Measurements from ENCODE around the gene ST8SIA1. TPM values are rescaled to one million over a fixed set of nuclear protein-coding genes. Genes with fewer than 3 reads are reported as not detected.

Gene ST8SIA1
- total RNA-seq, 2 donors from 2014 or later = 6.4 to 6.9 TPM

DNA sequence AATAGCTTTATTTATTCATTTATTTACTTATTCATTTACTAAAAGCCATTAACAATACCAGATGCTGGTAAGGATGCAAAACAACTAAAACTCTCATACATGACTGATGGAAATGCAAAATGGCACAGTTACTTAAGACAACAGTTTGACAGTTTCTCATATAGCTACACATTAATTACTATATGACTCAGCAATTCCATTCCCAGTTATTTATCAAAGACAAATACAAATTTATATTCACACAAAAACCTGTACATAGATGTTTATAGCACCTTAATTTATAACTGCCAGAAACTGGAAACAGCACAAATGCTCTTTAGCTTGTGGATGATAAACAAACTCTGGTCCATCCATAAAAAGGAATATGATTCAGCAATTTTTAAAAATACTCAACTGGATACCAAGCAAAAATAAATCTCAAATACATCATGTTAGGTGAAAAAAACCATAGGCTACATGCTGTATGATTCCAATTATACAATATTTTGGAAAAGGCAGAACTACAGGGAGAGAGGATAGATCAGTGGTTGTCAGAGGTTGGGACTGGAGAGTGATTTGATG, 37.9 kb upstream of the ST8SIA1 start:
- no peaks in the 10 kb centered on the region for H3K9me3 ChIP-seq
- DNase-seq (ENCODE audit: low spot score) (no peak), ATAC-seq (ENCODE audit: insufficient number of reproducible peaks, low FRiP score, low read depth) (no peak)
- no peaks in the 10 kb centered on the region for H3K36me3 ChIP-seq
- no peak overlapping the region for H3K4me3 ChIP-seq
- TF ChIP-seq, protein P1, sequence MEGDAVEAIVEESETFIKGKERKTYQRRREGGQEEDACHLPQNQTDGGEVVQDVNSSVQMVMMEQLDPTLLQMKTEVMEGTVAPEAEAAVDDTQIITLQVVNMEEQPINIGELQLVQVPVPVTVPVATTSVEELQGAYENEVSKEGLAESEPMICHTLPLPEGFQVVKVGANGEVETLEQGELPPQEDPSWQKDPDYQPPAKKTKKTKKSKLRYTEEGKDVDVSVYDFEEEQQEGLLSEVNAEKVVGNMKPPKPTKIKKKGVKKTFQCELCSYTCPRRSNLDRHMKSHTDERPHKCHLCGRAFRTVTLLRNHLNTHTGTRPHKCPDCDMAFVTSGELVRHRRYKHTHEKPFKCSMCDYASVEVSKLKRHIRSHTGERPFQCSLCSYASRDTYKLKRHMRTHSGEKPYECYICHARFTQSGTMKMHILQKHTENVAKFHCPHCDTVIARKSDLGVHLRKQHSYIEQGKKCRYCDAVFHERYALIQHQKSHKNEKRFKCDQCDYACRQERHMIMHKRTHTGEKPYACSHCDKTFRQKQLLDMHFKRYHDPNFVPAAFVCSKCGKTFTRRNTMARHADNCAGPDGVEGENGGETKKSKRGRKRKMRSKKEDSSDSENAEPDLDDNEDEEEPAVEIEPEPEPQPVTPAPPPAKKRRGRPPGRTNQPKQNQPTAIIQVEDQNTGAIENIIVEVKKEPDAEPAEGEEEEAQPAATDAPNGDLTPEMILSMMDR (IDR thresholded peaks at IDR 0.05) = no peak
- no peak overlapping the region for H3K27ac ChIP-seq
- no peaks in the 10 kb centered on the region for H3K27me3 ChIP-seq (replicated peaks; ENCODE audit: insufficient read depth)
- H3K4me1 ChIP-seq (ENCODE audit: control insufficient read depth in 1 of 2, low read depth in 2 of 2) = peaks cover 1 to 7% of the 10 kb centered on the region in 2 donors

DNA sequence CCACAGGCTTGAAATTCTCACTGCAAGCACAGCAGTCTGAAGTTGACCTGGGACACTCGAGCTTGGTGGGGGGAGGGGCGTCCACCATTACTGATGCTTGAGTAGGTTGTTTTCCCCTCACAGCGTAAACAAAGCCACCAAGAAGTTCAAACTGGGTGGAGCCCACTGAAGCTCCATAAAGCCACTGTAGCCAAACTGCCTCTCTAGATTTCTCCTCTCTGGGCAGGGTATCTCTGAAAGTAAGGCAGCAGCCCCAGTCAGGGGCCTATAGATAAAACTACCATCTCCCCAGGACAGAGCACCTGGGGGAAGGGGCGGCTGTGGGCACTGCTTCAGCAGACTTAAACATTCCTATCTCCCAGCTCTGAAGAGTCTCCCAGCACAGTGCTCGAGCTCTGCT, 31.7 kb upstream of the ST8SIA1 start:
- DNase-seq (ENCODE audit: low spot score) (no peak), ATAC-seq (ENCODE audit: insufficient number of reproducible peaks, low FRiP score, low read depth) (no peak)
- Histone ChIP-seq H3K27me3 (replicated peaks; ENCODE audit: insufficient read depth) (no peaks in the 10 kb centered on the region), H3K36me3 (no peaks in the 10 kb centered on the region), H3K4me3 (no peak overlapping the region), H3K27ac (no peak overlapping the region), H3K4me1 (ENCODE audit: control insufficient read depth in 1 of 2, low read depth in 2 of 2) (no peaks in the 10 kb centered on the region), H3K9me3 (no peaks in the 10 kb centered on the region)
- TF ChIP-seq, protein P1 (IDR thresholded peaks at IDR 0.05) = no peak

DNA sequence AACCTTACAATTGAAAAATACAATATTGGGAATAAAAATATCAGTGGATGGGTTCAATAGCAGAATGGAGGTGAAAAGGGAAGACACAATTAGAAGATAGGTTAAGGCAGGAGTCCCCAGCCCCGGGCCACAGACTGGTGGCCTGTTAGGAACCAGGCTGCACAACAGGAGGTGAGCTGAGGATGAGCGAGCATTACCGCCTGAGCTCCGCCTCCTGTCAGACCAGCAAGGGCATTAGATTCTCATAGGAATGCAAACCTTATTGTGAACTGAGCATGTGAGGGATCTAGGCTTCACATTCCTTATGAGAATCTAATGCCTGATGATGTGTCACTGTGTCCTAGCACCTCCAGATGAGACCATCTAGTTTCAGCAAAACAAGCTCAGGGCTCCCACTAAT, 27.3 kb upstream of the ST8SIA1 start:
- no peak for DNase-seq (ENCODE audit: low spot score)
- TF ChIP-seq, protein P1 (IDR thresholded peaks at IDR 0.05) = no peak
- Histone ChIP-seq H3K36me3 (no peaks in the 10 kb centered on the region), H3K27ac (no peak overlapping the region), H3K4me1 (ENCODE audit: control insufficient read depth in 1 of 2, low read depth in 2 of 2) (no peaks in the 10 kb centered on the region), H3K27me3 (replicated peaks; ENCODE audit: insufficient read depth) (no peaks in the 10 kb centered on the region), H3K4me3 (no peak overlapping the region), H3K9me3 (no peaks in the 10 kb centered on the region)
- ATAC-seq (ENCODE audit: insufficient number of reproducible peaks, low FRiP score, low read depth) = no peak

DNA sequence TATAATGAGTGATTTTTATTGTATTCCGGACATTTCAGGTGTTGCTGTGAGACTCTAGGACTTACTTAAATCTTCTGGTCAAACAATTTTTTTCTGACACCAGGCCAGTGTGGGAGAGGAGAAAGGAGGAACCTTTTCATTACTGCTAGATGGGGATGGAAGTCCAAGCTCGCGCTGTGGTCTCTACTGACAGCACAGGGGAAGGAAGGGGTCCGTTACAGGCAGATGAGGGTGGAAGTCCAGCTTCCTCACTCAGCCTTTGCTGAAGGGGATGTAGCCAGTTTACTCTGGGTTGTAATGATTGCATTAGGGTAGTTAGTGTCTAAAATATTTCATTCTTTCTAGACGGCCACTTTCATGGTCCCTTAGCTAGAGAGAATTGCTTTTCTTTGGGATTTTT, 26.3 kb upstream of the ST8SIA1 start:
- Histone ChIP-seq H3K36me3 (no peaks in the 10 kb centered on the region), H3K4me1 (ENCODE audit: control insufficient read depth in 1 of 2, low read depth in 2 of 2) (no peaks in the 10 kb centered on the region), H3K9me3 (no peaks in the 10 kb centered on the region), H3K4me3 (no peak overlapping the region), H3K27ac (no peak overlapping the region), H3K27me3 (replicated peaks; ENCODE audit: insufficient read depth) (no peaks in the 10 kb centered on the region)
- ATAC-seq (ENCODE audit: insufficient number of reproducible peaks, low FRiP score, low read depth) (no peak), DNase-seq (ENCODE audit: low spot score) (no peak)
- TF ChIP-seq, protein P1 (IDR thresholded peaks at IDR 0.05) = no peak

DNA sequence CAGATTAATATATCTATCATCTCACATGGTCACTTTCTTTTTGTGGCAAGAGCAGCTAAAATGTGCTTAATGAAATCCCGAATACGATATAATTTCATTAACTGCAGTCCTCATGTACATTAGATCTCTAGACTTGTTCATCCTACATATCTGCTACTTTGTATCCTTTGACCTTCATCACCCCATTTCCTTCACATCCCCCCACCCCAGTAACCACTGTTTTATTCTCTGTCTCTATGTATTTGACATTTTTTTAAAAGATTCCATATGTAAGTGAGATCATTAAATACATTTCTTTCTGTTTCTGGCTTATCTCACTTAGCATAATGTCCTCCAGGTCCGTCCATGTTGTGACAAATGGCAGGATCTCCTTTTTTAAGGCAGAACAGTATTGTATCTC, 23.0 kb upstream of the ST8SIA1 start:
- TF ChIP-seq, protein P1 (IDR thresholded peaks at IDR 0.05) = no peak
- Histone ChIP-seq H3K27ac (no peak overlapping the region), H3K4me3 (no peak overlapping the region), H3K9me3 (no peaks in the 10 kb centered on the region), H3K4me1 (ENCODE audit: control insufficient read depth in 1 of 2, low read depth in 2 of 2) (no peaks in the 10 kb centered on the region), H3K36me3 (no peaks in the 10 kb centered on the region), H3K27me3 (replicated peaks; ENCODE audit: insufficient read depth) (no peaks in the 10 kb centered on the region)
- no peak for DNase-seq (ENCODE audit: low spot score)
- ATAC-seq (ENCODE audit: insufficient number of reproducible peaks, low FRiP score, low read depth) = no peak
